Measurements from ENCODE around the gene SCGB3A1.

Gene SCGB3A1

DNA sequence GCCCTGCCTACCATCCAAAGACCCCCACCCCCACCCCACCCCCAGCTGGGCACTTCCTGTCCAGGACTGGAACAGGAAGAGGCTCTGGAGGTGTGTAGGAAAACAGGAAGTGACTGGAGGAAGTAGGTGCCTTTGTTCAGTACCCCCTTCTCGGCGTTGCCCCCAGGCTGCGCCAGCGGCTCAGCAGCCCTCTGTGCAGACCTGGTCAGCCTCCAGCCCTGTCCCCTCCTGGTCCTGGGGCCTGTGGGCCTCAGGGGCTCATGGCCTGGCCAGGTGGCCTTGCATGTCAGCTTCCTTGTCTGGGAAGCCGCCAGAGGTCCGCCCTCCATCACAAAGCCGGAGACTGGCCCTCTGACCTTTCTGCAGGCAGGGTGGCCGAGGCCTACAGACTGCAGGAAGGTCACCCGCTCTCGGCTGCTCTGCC, 32.1 kb upstream of the SCGB3A1 start:
- Histone ChIP-seq H2AK5ac (ENCODE audit: low read length) (no peak overlapping the region), H3K4ac (ENCODE audit: low read depth, low read length) (no peak overlapping the region), H2BK120ac (ENCODE audit: insufficient read depth, low read length, poor library complexity) (no peak overlapping the region), H4K12ac (ENCODE audit: low read depth, low read length) (peak overlapping the region; percentile 58), H3K79me2 (ENCODE audit: control insufficient read depth, insufficient read depth, low read length, poor library complexity) (no peaks in the 10 kb centered on the region), H3K79me1 (ENCODE audit: low read length) (no peaks in the 10 kb centered on the region), H3K9ac (ENCODE audit: low read length) (no peak overlapping the region), H3K4me1 (ENCODE audit: control insufficient read depth in 1 of 2, insufficient read depth in 2 of 2, low read length in 2 of 2) (peaks cover 0 to 3% of the 10 kb centered on the region in 2 experiments), H3K36me3 (ENCODE audit: control insufficient read depth in 1 of 2, insufficient read depth in 2 of 2, low read length in 2 of 2) (no peaks in the 10 kb centered on the region), H3K9me3 (ENCODE audit: insufficient read depth, low read depth, low read length) (peaks cover 9% of the 10 kb centered on the region), H3K4me2 (ENCODE audit: low read length) (no peak overlapping the region), H4K91ac (ENCODE audit: low read depth, low read length) (peak overlapping the region; percentile 39), H2BK12ac (ENCODE audit: low read length) (no peak overlapping the region), H2BK5ac (ENCODE audit: low read depth, low read length, poor library complexity) (no peak overlapping the region), H2AFZ (ENCODE audit: insufficient read depth, low read length, poor library complexity) (peak overlapping the region; percentile 27), H3K14ac (ENCODE audit: low read length) (no peak overlapping the region), H3K27ac (ENCODE audit: low read depth, low read length) (no peak overlapping the region), H3K27me3 (ENCODE audit: insufficient read depth, low read length) (no peaks in the 10 kb centered on the region), H3K4me3 (ENCODE audit: low read depth, low read length) (no peak overlapping the region), H4K8ac (ENCODE audit: low read depth, low read length) (peak overlapping the region; percentile 83), H3K23ac (ENCODE audit: low read length) (no peak overlapping the region), H3K18ac (ENCODE audit: low read length) (no peak overlapping the region)
- DNase-seq = no peak
- WGBS (ENCODE audit: extremely low coverage, insufficient coverage, insufficient read length) = no CpG with 5 or more reads among the region's 10 CpGs

DNA sequence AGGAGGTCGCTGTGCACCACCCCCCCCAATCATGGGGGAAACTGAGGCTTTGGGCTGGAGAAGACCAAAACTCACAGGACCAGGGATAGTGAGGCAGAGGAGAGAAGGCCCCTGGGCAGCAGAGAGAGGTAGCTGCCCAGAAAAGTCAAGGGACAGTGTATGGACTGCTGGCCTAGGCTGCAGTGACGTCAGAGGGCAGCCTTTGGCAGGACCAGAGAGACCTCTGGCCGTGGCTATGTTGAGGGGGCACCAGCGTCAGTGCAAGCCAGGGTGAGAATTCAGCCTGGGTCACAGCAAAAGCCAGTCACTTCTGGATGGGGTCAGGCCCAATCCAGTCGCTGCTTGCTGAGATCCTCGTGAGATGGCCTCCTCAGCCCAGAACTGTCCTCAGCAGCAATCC, 31.6 kb upstream of the SCGB3A1 start:
- Histone ChIP-seq H3K79me2 (ENCODE audit: control insufficient read depth, insufficient read depth, low read length, poor library complexity) (no peaks in the 10 kb centered on the region), H3K9me3 (ENCODE audit: insufficient read depth, low read depth, low read length) (peaks cover 9% of the 10 kb centered on the region), H2AFZ (ENCODE audit: insufficient read depth, low read length, poor library complexity) (no peak overlapping the region), H4K91ac (ENCODE audit: low read depth, low read length) (no peak overlapping the region), H3K36me3 (ENCODE audit: control insufficient read depth in 1 of 2, insufficient read depth in 2 of 2, low read length in 2 of 2) (no peaks in the 10 kb centered on the region), H3K9ac (ENCODE audit: low read length) (no peak overlapping the region), H3K14ac (ENCODE audit: low read length) (no peak overlapping the region), H3K4ac (ENCODE audit: low read depth, low read length) (no peak overlapping the region), H3K4me3 (ENCODE audit: low read depth, low read length) (no peak overlapping the region), H4K8ac (ENCODE audit: low read depth, low read length) (no peak overlapping the region), H3K18ac (ENCODE audit: low read length) (no peak overlapping the region), H3K27me3 (ENCODE audit: insufficient read depth, low read length) (no peaks in the 10 kb centered on the region), H2BK5ac (ENCODE audit: low read depth, low read length, poor library complexity) (no peak overlapping the region), H2AK5ac (ENCODE audit: low read length) (no peak overlapping the region), H4K12ac (ENCODE audit: low read depth, low read length) (no peak overlapping the region), H3K4me2 (ENCODE audit: low read length) (no peak overlapping the region), H3K23ac (ENCODE audit: low read length) (no peak overlapping the region), H2BK12ac (ENCODE audit: low read length) (no peak overlapping the region), H2BK120ac (ENCODE audit: insufficient read depth, low read length, poor library complexity) (no peak overlapping the region), H3K27ac (ENCODE audit: low read depth, low read length) (no peak overlapping the region), H3K79me1 (ENCODE audit: low read length) (no peaks in the 10 kb centered on the region), H3K4me1 (ENCODE audit: control insufficient read depth in 1 of 2, insufficient read depth in 2 of 2, low read length in 2 of 2) (peaks cover 0 to 3% of the 10 kb centered on the region in 2 experiments)
- no CpG with 5 or more reads among the region's 6 CpGs for WGBS (ENCODE audit: extremely low coverage, insufficient coverage, insufficient read length)
- no peak for DNase-seq

DNA sequence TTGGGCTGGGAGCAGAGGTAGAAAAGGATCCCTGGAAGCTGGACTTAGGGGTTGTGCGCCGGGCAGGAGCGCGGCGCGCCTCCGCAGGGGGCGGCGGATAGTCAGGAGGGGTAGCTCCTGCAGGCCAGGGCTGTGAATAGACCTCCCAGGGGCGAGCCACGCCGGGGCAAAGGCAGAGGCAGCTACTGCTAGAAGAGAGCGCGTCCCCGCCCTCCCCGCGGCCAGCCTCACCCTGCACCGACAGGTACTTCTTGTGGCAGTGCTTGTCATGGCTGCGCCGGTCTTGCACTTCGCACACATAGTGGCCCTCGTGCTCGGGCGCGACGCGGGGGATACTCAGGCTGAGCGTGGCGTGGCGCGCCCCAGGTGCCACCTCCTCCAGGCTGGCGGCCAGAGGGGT, 30.0 kb upstream of the SCGB3A1 start:
- H3K4me1 ChIP-seq (ENCODE audit: control insufficient read depth in 1 of 2, insufficient read depth in 2 of 2, low read length in 2 of 2) = peaks cover 0 to 3% of the 10 kb centered on the region in 2 experiments
- H3K36me3 ChIP-seq (ENCODE audit: control insufficient read depth in 1 of 2, insufficient read depth in 2 of 2, low read length in 2 of 2) = no peaks in the 10 kb centered on the region
- H4K12ac ChIP-seq (ENCODE audit: low read depth, low read length) = no peak overlapping the region
- no peak overlapping the region for H3K4me3 ChIP-seq (ENCODE audit: low read depth, low read length)
- no peak overlapping the region for H3K18ac ChIP-seq (ENCODE audit: low read length)
- no peak overlapping the region for H2AK5ac ChIP-seq (ENCODE audit: low read length)
- H3K79me1 ChIP-seq (ENCODE audit: low read length) = no peaks in the 10 kb centered on the region
- DNase-seq = no peak
- no peak overlapping the region for H3K14ac ChIP-seq (ENCODE audit: low read length)
- H2BK120ac ChIP-seq (ENCODE audit: insufficient read depth, low read length, poor library complexity) = no peak overlapping the region
- H3K27me3 ChIP-seq (ENCODE audit: insufficient read depth, low read length) = no peaks in the 10 kb centered on the region
- H3K9me3 ChIP-seq (ENCODE audit: insufficient read depth, low read depth, low read length) = peaks cover 9% of the 10 kb centered on the region
- no peak overlapping the region for H3K23ac ChIP-seq (ENCODE audit: low read length)
- no peak overlapping the region for H4K8ac ChIP-seq (ENCODE audit: low read depth, low read length)
- H3K27ac ChIP-seq (ENCODE audit: low read depth, low read length) = no peak overlapping the region
- no peak overlapping the region for H3K9ac ChIP-seq (ENCODE audit: low read length)
- H2BK5ac ChIP-seq (ENCODE audit: low read depth, low read length, poor library complexity) = no peak overlapping the region
- WGBS (ENCODE audit: extremely low coverage, insufficient coverage, insufficient read length) = no CpG with 5 or more reads among the region's 32 CpGs
- H2AFZ ChIP-seq (ENCODE audit: insufficient read depth, low read length, poor library complexity) = no peak overlapping the region
- no peak overlapping the region for H4K91ac ChIP-seq (ENCODE audit: low read depth, low read length)
- no peak overlapping the region for H3K4me2 ChIP-seq (ENCODE audit: low read length)
- no peak overlapping the region for H3K4ac ChIP-seq (ENCODE audit: low read depth, low read length)
- no peaks in the 10 kb centered on the region for H3K79me2 ChIP-seq (ENCODE audit: control insufficient read depth, insufficient read depth, low read length, poor library complexity)
- H2BK12ac ChIP-seq (ENCODE audit: low read length) = no peak overlapping the region

DNA sequence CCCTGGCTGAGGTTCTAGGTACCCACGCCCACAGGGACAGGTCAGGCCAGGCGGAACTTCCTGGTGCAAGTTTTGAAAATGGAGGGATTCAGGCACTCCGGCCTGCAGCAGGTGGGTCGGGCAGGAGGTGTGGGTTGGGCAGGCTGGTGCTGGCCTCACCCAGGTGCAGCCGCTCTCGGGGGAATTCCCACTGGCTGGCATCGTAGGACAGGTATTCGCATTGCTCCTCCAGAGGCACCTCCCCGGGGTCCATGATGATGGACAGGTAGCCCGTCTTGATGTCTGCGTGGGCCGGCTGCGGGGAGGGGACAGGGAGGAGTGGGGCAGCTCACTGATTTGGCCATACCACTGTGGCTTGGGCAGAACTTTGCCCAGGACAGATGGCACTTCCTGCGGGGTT, 28.7 kb upstream of the SCGB3A1 start:
- no peaks in the 10 kb centered on the region for H3K79me2 ChIP-seq (ENCODE audit: control insufficient read depth, insufficient read depth, low read length, poor library complexity)
- no peaks in the 10 kb centered on the region for H3K27me3 ChIP-seq (ENCODE audit: insufficient read depth, low read length)
- H2BK12ac ChIP-seq (ENCODE audit: low read length) = no peak overlapping the region
- H4K91ac ChIP-seq (ENCODE audit: low read depth, low read length) = no peak overlapping the region
- no peak overlapping the region for H3K4ac ChIP-seq (ENCODE audit: low read depth, low read length)
- H3K36me3 ChIP-seq (ENCODE audit: control insufficient read depth in 1 of 2, insufficient read depth in 2 of 2, low read length in 2 of 2) = no peaks in the 10 kb centered on the region
- H3K9me3 ChIP-seq (ENCODE audit: insufficient read depth, low read depth, low read length) = peaks cover 12% of the 10 kb centered on the region
- no CpG with 5 or more reads among the region's 14 CpGs for WGBS (ENCODE audit: extremely low coverage, insufficient coverage, insufficient read length)
- no peaks in the 10 kb centered on the region for H3K79me1 ChIP-seq (ENCODE audit: low read length)
- no peak overlapping the region for H3K14ac ChIP-seq (ENCODE audit: low read length)
- no peak overlapping the region for H2AK5ac ChIP-seq (ENCODE audit: low read length)
- H3K9ac ChIP-seq (ENCODE audit: low read length) = no peak overlapping the region
- no peak overlapping the region for H4K8ac ChIP-seq (ENCODE audit: low read depth, low read length)
- H2BK120ac ChIP-seq (ENCODE audit: insufficient read depth, low read length, poor library complexity) = no peak overlapping the region
- H2AFZ ChIP-seq (ENCODE audit: insufficient read depth, low read length, poor library complexity) = no peak overlapping the region
- H3K18ac ChIP-seq (ENCODE audit: low read length) = no peak overlapping the region
- H3K4me1 ChIP-seq (ENCODE audit: control insufficient read depth in 1 of 2, insufficient read depth in 2 of 2, low read length in 2 of 2) = peaks cover 0 to 3% of the 10 kb centered on the region in 2 experiments
- H3K4me3 ChIP-seq (ENCODE audit: low read depth, low read length) = no peak overlapping the region
- no peak overlapping the region for H3K23ac ChIP-seq (ENCODE audit: low read length)
- no peak overlapping the region for H3K4me2 ChIP-seq (ENCODE audit: low read length)
- no peak overlapping the region for H2BK5ac ChIP-seq (ENCODE audit: low read depth, low read length, poor library complexity)
- H3K27ac ChIP-seq (ENCODE audit: low read depth, low read length) = no peak overlapping the region
- no peak overlapping the region for H4K12ac ChIP-seq (ENCODE audit: low read depth, low read length)
- DNase-seq = no peak
